K562 (cell line): ENCODE data around the gene MXI1. TPM values are rescaled to one million over a fixed set of nuclear protein-coding genes. Genes with fewer than 3 reads are reported as not detected.
A peak's percentile ranks its signal among the peaks of the same experiment; 100 is the strongest.

Experiments used
- ATAC-seq: fragments of 200-7000 bp; cut with Tn5 transposase; 3 replicates; pipeline ENCODE4 v1.9.1; 2020; ENCODE audit warnings: moderate library complexity
- BruUV-seq: library from RNA; stranded (reverse); fragments of 400-500 nt; replicated peaks from 2 replicates; lab custom pipeline; 2021; lab: Mats Ljungman, UMichigan
- CTCF ChIA-PET: fragments of 300-600 bp; formaldehyde crosslinking; extraction: SDS; loops from one replicate; lab custom pipeline; 2021; ENCODE audit warnings: low intra/inter-chr PET ratio; lab: Yijun Ruan, JAX
- POLR2A ChIA-PET: fragments of 300-600, 350-650 bp; sonication (Branson Sonifier 250); formaldehyde crosslinking; extraction: SDS; loops from one replicate; lab custom pipeline; 2021; ENCODE audit warnings: antibody characterized with exemption, inconsistent platforms; lab: Yijun Ruan, JAX
- DNase-seq, 4 experiments: peaks; one replicate each; pipeline versions ENCODE4 v3.0.0 to v3.0.0-alpha.2; 2011 to 2018; ENCODE audit warnings: low spot score in 3 of 4, mixed read lengths in 3 of 4; ENCODE audit errors: extremely low read depth in 1 of 4
- FAIRE-seq: peaks from 2 replicates; lab custom pipeline; 2011; peaks lifted over from hg19 to GRCh38; lab: Jason Lieb, UNC
- H2AFZ ChIP-seq: 2 replicates; pipeline ENCODE4 v1.6.0; 2011; ENCODE audit warnings: low read depth, low read length, control low read depth, inconsistent platforms
- H3K27ac ChIP-seq: fragments of 200-600 bp; 3 replicates; pipeline ENCODE4 v1.8.0; 2011; ENCODE audit warnings: low read depth, mild to moderate bottlenecking, control low read depth, inconsistent platforms, low read length, moderate library complexity, mixed read lengths; ENCODE audit errors: extremely low read depth
- H3K27me3 ChIP-seq, 2 experiments: fragments of 300-600 bp in 1 of 2; 2 replicates in 1 of 2; 3 replicates in 1 of 2; pipeline versions ENCODE4 v1.6.0 to v1.8.0; 2011; ENCODE audit warnings: inconsistent platforms in 2 of 2, low read length in 2 of 2, mild to moderate bottlenecking in 1 of 2, mixed read lengths in 1 of 2, moderate library complexity in 1 of 2; ENCODE audit not compliant: control insufficient read depth in 2 of 2, insufficient read depth in 2 of 2
- H3K36me3 ChIP-seq: fragments of 300-600 bp; 3 replicates; pipeline ENCODE4 v1.8.0; 2011; ENCODE audit warnings: mild to moderate bottlenecking, low read length, inconsistent platforms; ENCODE audit not compliant: control insufficient read depth, insufficient read depth
- H3K4me1 ChIP-seq, 2 experiments: fragments of 200-600 bp in 1 of 2; replicated peaks in 1 of 2; 2 replicates in 1 of 2; 3 replicates in 1 of 2; pipeline versions ENCODE4 v1.5.1 to v1.8.0; 2011; ENCODE audit warnings: inconsistent platforms in 2 of 2, low read length in 2 of 2, mild to moderate bottlenecking in 1 of 2, mixed read lengths in 1 of 2, moderate library complexity in 1 of 2; ENCODE audit not compliant: control insufficient read depth in 2 of 2, insufficient read depth in 2 of 2
- H3K4me2 ChIP-seq: 2 replicates; pipeline ENCODE4 v1.6.1; 2011; ENCODE audit warnings: low read length, control low read depth, inconsistent platforms, mixed read lengths; ENCODE audit not compliant: insufficient read depth
- H3K4me3 ChIP-seq: fragments of 200-600 bp; sonication (generic), shearing (Covaris generic); 2 replicates; pipeline ENCODE4 v1.5.1; 2016; ENCODE audit warnings: control low read depth, inconsistent platforms
- H3K79me2 ChIP-seq: fragments of 200-600 bp; 3 replicates; pipeline ENCODE4 v1.8.0; 2011; ENCODE audit warnings: low read length, inconsistent platforms; ENCODE audit not compliant: control insufficient read depth, insufficient read depth
- H3K9ac ChIP-seq, 2 experiments: 2 replicates each; pipeline versions ENCODE4 v1.6.0 to v1.6.1; 2011; ENCODE audit warnings: low read depth in 2 of 2, low read length in 2 of 2, control low read depth in 1 of 2, inconsistent platforms in 1 of 2, mild to moderate bottlenecking in 1 of 2, mixed read lengths in 1 of 2; ENCODE audit not compliant: insufficient read depth in 1 of 2
- H3K9me1 ChIP-seq: one replicate; pipeline ENCODE4 v1.6.0; 2011; ENCODE audit warnings: inconsistent platforms, mild to moderate bottlenecking, low read length, moderate library complexity; ENCODE audit not compliant: control insufficient read depth, insufficient read depth
- H3K9me3 ChIP-seq: replicated peaks from 2 replicates; pipeline ENCODE4 v1.5.1; 2011; ENCODE audit warnings: low read depth, low read length, inconsistent platforms; ENCODE audit not compliant: control insufficient read depth, insufficient read depth
- H4K20me1 ChIP-seq: replicated peaks from 2 replicates; pipeline ENCODE4 v1.6.1; 2011; ENCODE audit warnings: low read length, inconsistent platforms, mixed read lengths; ENCODE audit not compliant: control insufficient read depth, insufficient read depth
- ARHGAP35 ChIP-seq: fragments of 450-650 bp; IDR thresholded peaks from 2 replicates; pipeline ENCODE4 v1.6.1; 2018; ENCODE audit not compliant: partially characterized antibody
- DPF2 ChIP-seq: fragments of 450-650 bp; IDR thresholded peaks from 2 replicates; pipeline ENCODE4 v1.6.1; 2016
- ERF ChIP-seq: fragments of 450-650 bp; formaldehyde crosslinking; IDR thresholded peaks from 2 replicates; pipeline ENCODE4 v1.4.0; 2020; ENCODE audit warnings: mild to moderate bottlenecking, mixed read lengths
- FOXJ2 ChIP-seq: fragments of 200-800 bp; sonication (Bioruptor generic); IDR thresholded peaks from 2 replicates; pipeline ENCODE4 v1.6.1; 2016; ENCODE audit warnings: missing genetic modification characterization, missing compliant biosample characterization
- FOXK2 ChIP-seq, 2 experiments: fragments of 450-650 bp; IDR thresholded peaks in 1 of 2; conservative IDR thresholded peaks in 1 of 2; 2 replicates each; pipeline ENCODE4 v1.6.1; 2016; ENCODE audit warnings: low read depth in 2 of 2, mild to moderate bottlenecking in 1 of 2
- HMBOX1 ChIP-seq: sonication (generic); IDR thresholded peaks from 2 replicates; pipeline ENCODE4 v1.6.1; 2016
- LEF1 ChIP-seq: fragments of 450-650 bp; IDR thresholded peaks from 2 replicates; pipeline ENCODE4 v1.6.1; 2016; ENCODE audit warnings: mild to moderate bottlenecking
- MEF2A ChIP-seq: IDR thresholded peaks from 2 replicates; pipeline ENCODE4 v1.6.1; 2011; ENCODE audit warnings: low read depth, mild to moderate bottlenecking, low read length, moderate library complexity; ENCODE audit not compliant: control insufficient read depth
- NR1H2 ChIP-seq: sonication (generic); formaldehyde crosslinking; IDR thresholded peaks from 2 replicates; pipeline ENCODE4 v1.4.0; 2020; ENCODE audit warnings: mild to moderate bottlenecking, missing genetic modification reagents
- TSC22D4 ChIP-seq: fragments of 450-650 bp; IDR thresholded peaks from 2 replicates; pipeline ENCODE4 v1.6.1; 2016; ENCODE audit warnings: missing genetic modification characterization, missing biosample characterization, control low read depth
- USF1 ChIP-seq: sonication (generic); formaldehyde crosslinking; IDR thresholded peaks from 2 replicates; pipeline ENCODE4 v1.9.0; 2022; ENCODE audit warnings: mild to moderate bottlenecking, missing genetic modification reagents
- ZC3H8 ChIP-seq: fragments of 450-650 bp; IDR thresholded peaks from 2 replicates; pipeline ENCODE4 v1.6.1; 2017
- WGBS: fragments of 100-300 bp; shearing (Covaris generic); methylation state at CpG from one replicate; pipeline ENCODE4 v1.1.6; 2016; ENCODE audit warnings: low coverage, mixed read lengths; ENCODE audit not compliant: insufficient coverage; ENCODE audit errors: missing lambda C conversion rate; 5-methylcytosine and 5-hydroxymethylcytosine counted together
- in situ Hi-C: fragments of 300-500 bp; cut with MboI; formaldehyde crosslinking; loops from 4 replicates; pipeline ENCODE4 v1.15.0; 2018; ENCODE audit warnings: inconsistent platforms, mixed read lengths
- intact Hi-C: fragments of 100-400 bp; cut with micrococcal nuclease; formaldehyde crosslinking; loops from 2 replicates; pipeline ENCODE4 v1.14.2; 2022
- polyA plus RNA-seq, 8 experiments: library from polyadenylated mRNA; depleted of rRNA in 4 of 8; stranded (reverse) in 5 of 8; unstranded in 3 of 8; fragments of >200 nt; fragmentation: Nextera tagmentation in 2 of 8; fragmentation: Illumina TruSeq in 1 of 8; extraction: Ambion mirVana in 2 of 8; extraction: Trizol in 1 of 8; gene quantifications; 2 replicates each; pipeline versions ENCODE4 v1.2.1 to v1.2.3, GENCODE V29; 2011 to 2014; ENCODE audit warnings: inconsistent platforms in 1 of 8, missing spikeins in 1 of 8
- total RNA-seq, 7 experiments: library from RNA; depleted of rRNA in 6 of 7; stranded (reverse); fragments of >200 nt in 6 of 7; fragmentation: Illumina TruSeq in 2 of 7; extraction: Trizol in 2 of 7; gene quantifications; 2 replicates each; pipeline versions ENCODE4 v1.2.1 to v1.2.3, GENCODE V29; 2011 to 2021; ENCODE audit warnings: low replicate concordance in 1 of 7
- TF ChIP-seq, protein P1 (sequence below): sonication (generic); formaldehyde crosslinking; IDR thresholded peaks from 2 replicates; pipeline ENCODE4 v1.8.1; 2022; ENCODE audit warnings: missing genetic modification reagents
- TF ChIP-seq, protein P2 (sequence below): fragments of 150-350 bp; IDR thresholded peaks from 2 replicates; pipeline ENCODE4 v1.6.1; 2014; ENCODE audit warnings: low read depth, mild to moderate bottlenecking, low read length, borderline replicate concordance

Gene MXI1
- total and polyA plus RNA-seq, 9 of the 15 experiments (the other 6 are each of a cell fraction or from before 2014, with no cell fraction given) = 9.1 to 23.7 (median 14.8) TPM

DNA sequence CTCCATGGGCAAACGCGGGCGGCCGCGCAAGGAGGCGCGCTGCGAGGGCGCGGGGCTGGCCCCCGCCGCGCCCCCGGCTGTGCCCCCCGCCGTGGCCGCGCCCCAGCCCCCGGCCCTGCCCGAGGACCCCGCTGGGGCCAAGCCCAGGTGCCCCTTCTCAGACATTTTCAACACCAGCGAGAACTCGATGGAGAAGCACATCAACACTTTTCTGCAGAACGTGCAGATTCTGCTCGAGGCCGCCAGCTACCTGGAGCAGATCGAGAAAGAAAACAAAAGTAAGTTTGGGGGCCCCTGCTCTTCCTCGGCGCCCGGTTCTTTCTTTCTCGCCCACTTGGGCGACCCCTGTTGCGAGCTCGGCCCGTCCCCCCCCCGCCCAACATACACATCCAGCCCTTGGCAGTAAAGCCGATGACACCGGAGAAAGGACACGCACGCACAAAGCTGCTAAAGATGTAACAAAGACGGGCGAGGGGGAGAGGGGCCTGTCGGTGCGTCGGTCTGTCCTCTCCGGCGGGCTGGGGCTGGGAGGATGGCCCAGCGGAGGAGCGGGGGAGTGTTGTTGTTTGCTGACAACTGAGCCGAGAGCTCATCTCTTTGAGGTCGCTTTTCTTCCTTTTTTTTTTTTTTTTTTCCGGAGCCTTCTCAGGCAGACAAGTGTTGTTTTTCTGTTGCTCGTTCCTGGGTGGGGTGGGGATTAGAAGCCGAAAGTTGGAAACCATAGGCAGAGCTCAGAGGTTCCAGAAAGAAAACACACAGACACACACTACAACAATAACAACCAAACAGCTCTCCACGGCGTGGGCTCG, 604 bp downstream of the MXI1 start:
- H4K20me1 ChIP-seq = no peaks in the 10 kb centered on the region
- H3K79me2 ChIP-seq = peaks cover 41% of the 10 kb centered on the region
- peaks cover 24 to 25% of the 10 kb centered on the region in 2 experiments; a peak in 4 of 5 replicates for H3K4me1 ChIP-seq
- TSS peak; percentile 29 for BruUV-seq
- H3K27ac ChIP-seq = peak overlapping the region; percentile 87
- H3K36me3 ChIP-seq = no peaks in the 10 kb centered on the region
- FAIRE-seq = peak; percentile 65
- H3K4me2 ChIP-seq = peak overlapping the region; percentile 98
- intact Hi-C loops = loop anchor here (5.0 to 10.0 kb wide), 3 partner anchors 71 to 203 kb away; partner anchors contain the start of gene ADD3
- ChIA-PET POLR2A (interaction anchor here (0.6 to 1.9 kb wide), 7 partner anchors 12 to 55 kb away, joined by 3 to 7 read pairs (median 3); no protein-coding TSS in a partner anchor), CTCF (interaction anchor here (0.6 kb wide), 1 partner anchor 93 kb away, joined by 3 read pairs; no protein-coding TSS in a partner anchor)
- peak; percentile 38 to 71 (median 46) for DNase-seq
- in situ Hi-C loops = no loop called here
- peak overlapping the region; percentile 74 for H2AFZ ChIP-seq
- H3K9me3 ChIP-seq = no peaks in the 10 kb centered on the region
- ATAC-seq = peak; percentile 26
- H3K9ac ChIP-seq = peak overlapping the region; percentile 73 to 92
- 0% methylated on average over 10 of the region's 57 CpGs for WGBS
- no peaks in the 10 kb centered on the region for H3K27me3 ChIP-seq
- H3K9me1 ChIP-seq = no peaks in the 10 kb centered on the region
- H3K4me3 ChIP-seq = peak overlapping the region; percentile 59
- no peak for TF ChIP-seq ZC3H8
- 0 out of 2 replicates have a peak, but pooled peaks have one; percentile 38 for TF ChIP-seq LEF1
- TF ChIP-seq MEF2A = no peak
- no peak for TF ChIP-seq TSC22D4 (tag)
- TF ChIP-seq DPF2 = 0 out of 2 replicates have a peak, but pooled peaks have one; percentile 38
- TF ChIP-seq FOXJ2 = peak; percentile 54; the same call in 1 of the 2 replicates
- TF ChIP-seq, protein P1, sequence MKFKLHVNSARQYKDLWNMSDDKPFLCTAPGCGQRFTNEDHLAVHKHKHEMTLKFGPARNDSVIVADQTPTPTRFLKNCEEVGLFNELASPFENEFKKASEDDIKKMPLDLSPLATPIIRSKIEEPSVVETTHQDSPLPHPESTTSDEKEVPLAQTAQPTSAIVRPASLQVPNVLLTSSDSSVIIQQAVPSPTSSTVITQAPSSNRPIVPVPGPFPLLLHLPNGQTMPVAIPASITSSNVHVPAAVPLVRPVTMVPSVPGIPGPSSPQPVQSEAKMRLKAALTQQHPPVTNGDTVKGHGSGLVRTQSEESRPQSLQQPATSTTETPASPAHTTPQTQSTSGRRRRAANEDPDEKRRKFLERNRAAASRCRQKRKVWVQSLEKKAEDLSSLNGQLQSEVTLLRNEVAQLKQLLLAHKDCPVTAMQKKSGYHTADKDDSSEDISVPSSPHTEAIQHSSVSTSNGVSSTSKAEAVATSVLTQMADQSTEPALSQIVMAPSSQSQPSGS (CRISPR knock-in tag) = no peak
- TF ChIP-seq, protein P2, sequence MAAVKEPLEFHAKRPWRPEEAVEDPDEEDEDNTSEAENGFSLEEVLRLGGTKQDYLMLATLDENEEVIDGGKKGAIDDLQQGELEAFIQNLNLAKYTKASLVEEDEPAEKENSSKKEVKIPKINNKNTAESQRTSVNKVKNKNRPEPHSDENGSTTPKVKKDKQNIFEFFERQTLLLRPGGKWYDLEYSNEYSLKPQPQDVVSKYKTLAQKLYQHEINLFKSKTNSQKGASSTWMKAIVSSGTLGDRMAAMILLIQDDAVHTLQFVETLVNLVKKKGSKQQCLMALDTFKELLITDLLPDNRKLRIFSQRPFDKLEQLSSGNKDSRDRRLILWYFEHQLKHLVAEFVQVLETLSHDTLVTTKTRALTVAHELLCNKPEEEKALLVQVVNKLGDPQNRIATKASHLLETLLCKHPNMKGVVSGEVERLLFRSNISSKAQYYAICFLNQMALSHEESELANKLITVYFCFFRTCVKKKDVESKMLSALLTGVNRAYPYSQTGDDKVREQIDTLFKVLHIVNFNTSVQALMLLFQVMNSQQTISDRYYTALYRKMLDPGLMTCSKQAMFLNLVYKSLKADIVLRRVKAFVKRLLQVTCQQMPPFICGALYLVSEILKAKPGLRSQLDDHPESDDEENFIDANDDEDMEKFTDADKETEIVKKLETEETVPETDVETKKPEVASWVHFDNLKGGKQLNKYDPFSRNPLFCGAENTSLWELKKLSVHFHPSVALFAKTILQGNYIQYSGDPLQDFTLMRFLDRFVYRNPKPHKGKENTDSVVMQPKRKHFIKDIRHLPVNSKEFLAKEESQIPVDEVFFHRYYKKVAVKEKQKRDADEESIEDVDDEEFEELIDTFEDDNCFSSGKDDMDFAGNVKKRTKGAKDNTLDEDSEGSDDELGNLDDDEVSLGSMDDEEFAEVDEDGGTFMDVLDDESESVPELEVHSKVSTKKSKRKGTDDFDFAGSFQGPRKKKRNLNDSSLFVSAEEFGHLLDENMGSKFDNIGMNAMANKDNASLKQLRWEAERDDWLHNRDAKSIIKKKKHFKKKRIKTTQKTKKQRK = no peak
- peak; percentile 53 to 56 for TF ChIP-seq FOXK2 (conservative IDR thresholded peaks at IDR 0.05 in 1 of 2, IDR thresholded peaks at IDR 0.05 in 1 of 2; ENCODE audit: low read depth in 2 of 2)
- no peak for TF ChIP-seq ERF (CRISPR knock-in tag)
- no peak for TF ChIP-seq HMBOX1
- TF ChIP-seq USF1 (CRISPR knock-in tag) = no peak
- TF ChIP-seq ARHGAP35 = no peak
- no peak for TF ChIP-seq NR1H2 (CRISPR knock-in tag)
